ENCODE results near the gene GAGE12G. TPM values are rescaled to one million over a fixed set of nuclear protein-coding genes. Genes with fewer than 3 reads are reported as not detected.

Gene GAGE12G
- total RNA-seq, 5 donors from 2014 or later (not counting 1 experiment from before 2014, with no cell fraction given), result 0.63 to 0.64 TPM; not detected in 3

- no peaks in the 10 kb centered on the region for H3K36me3 Mint-ChIP-seq
- no peak for ATAC-seq (replicated peaks in 1 of 4)
- Histone ChIP-seq H3K4me3 (ENCODE audit: control insufficient read depth in 1 of 2, extremely low read depth in 1 of 2, low read length in 1 of 2) (no peak overlapping the region), H3K36me3 (ENCODE audit: control insufficient read depth in 2 of 2, extremely low read depth in 1 of 2, insufficient read depth in 1 of 2, low read length in 1 of 2) (no peaks in the 10 kb centered on the region), H3K9me3 (no peaks in the 10 kb centered on the region), H3K4me1 (ENCODE audit: control insufficient read depth in 1 of 2, extremely low read depth in 1 of 2, insufficient read depth in 2 of 2, low read length in 2 of 2) (no peaks in the 10 kb centered on the region), H3K27ac (ENCODE audit: low read length) (no peak overlapping the region), H3K27me3 (replicated peaks in 1 of 2; ENCODE audit: control insufficient read depth in 2 of 2, extremely low read depth in 1 of 2, insufficient read depth in 2 of 2, low read length in 1 of 2) (no peaks in the 10 kb centered on the region)
- H3K4me3 Mint-ChIP-seq, result no peak overlapping the region
- H3K27ac Mint-ChIP-seq, result no peak overlapping the region
- ChIA-PET POLR2A (no interaction called here), CTCF (interaction anchor here in 1 of 2 donors (0.7 kb wide), 1 partner anchor 228 kb away, joined by 6 read pairs; no protein-coding TSS in a partner anchor)
- H3K9me3 Mint-ChIP-seq, result no peaks in the 10 kb centered on the region
- DNase-seq, result no peak
- H3K4me1 Mint-ChIP-seq, result no peaks in the 10 kb centered on the region
- no CpG with 5 or more reads among the region's 2 CpGs for WGBS (ENCODE audit: insufficient coverage)
- peaks cover 1 to 7% of the 10 kb centered on the region in 2 donors for H3K27me3 Mint-ChIP-seq
Observed at GRCh38 chrX:49618574-49618973, 48.4 kb downstream of the GAGE12G start.

Other genes with a start within 250 kb of the GAGE12G start
- gene GAGE12J, start 248.4 kb upstream of the GAGE12G start, total RNA-seq, result not detected
- gene GAGE13, start 238.8 kb upstream of the GAGE12G start, total RNA-seq, result not detected
- gene GAGE12C, start 38.2 kb upstream of the GAGE12G start, total RNA-seq, result not detected
- gene GAGE12D, start 28.7 kb upstream of the GAGE12G start, total RNA-seq, result not detected
- not detected for gene GAGE12E, start 19.1 kb upstream of the GAGE12G start, total RNA-seq
- under 1 TPM in 2 of 5 donors, not detected in 3; 0.63 to 0.64 TPM for gene GAGE12F, start 9.6 kb upstream of the GAGE12G start, total RNA-seq
- not detected for gene GAGE12H, start 9.5 kb downstream of the GAGE12G start, total RNA-seq
- gene GAGE2A, start 19.1 kb downstream of the GAGE12G start, total RNA-seq, result not detected
- under 1 TPM in 2 of 5 donors, not detected in 3; 0.54 to 0.72 TPM for gene GAGE1, start 28.6 kb downstream of the GAGE12G start, total RNA-seq
- gene PAGE1, start 125.6 kb downstream of the GAGE12G start, total RNA-seq, result not detected